Measurements from ENCODE around the gene NEU4.
"Not testable (repeated sequence)": the region's sequence is repeated elsewhere in the genome, so short reads cannot be mapped to it uniquely, and the experiment has no call there.

NEU4 gene

GRCh38 chr2:241822264-241822623 lies 13.3 kb downstream of the NEU4 start:
- Histone ChIP-seq H3K4me1 (ENCODE audit: control insufficient read depth, insufficient read depth, low read length) (no peaks in the 10 kb centered on the region), H3K9me3 (ENCODE audit: control insufficient read depth, low read length) (no peaks in the 10 kb centered on the region), H3K4me3 (ENCODE audit: low read length) (no peak overlapping the region), H3K27me3 (ENCODE audit: control insufficient read depth, insufficient read depth, low read length) (peaks cover 9% of the 10 kb centered on the region), H3K36me3 (ENCODE audit: control insufficient read depth, insufficient read depth, low read length) (no peaks in the 10 kb centered on the region), H3K9ac (ENCODE audit: low read length) (no peak overlapping the region)

- H3K9ac ChIP-seq (ENCODE audit: low read length); H3K4me1 ChIP-seq (ENCODE audit: control insufficient read depth, insufficient read depth, low read length); H3K36me3 ChIP-seq (ENCODE audit: control insufficient read depth, insufficient read depth, low read length); H3K27me3 ChIP-seq (ENCODE audit: control insufficient read depth, insufficient read depth, low read length); H3K4me3 ChIP-seq (ENCODE audit: low read length); H3K9me3 ChIP-seq (ENCODE audit: control insufficient read depth, low read length): not testable (repeated sequence)
Measured at GRCh38 chr2:241823531-241824437, 14.8 kb downstream of the NEU4 start.

GRCh38 chr2:241827394-241827793 lies 18.4 kb downstream of the NEU4 start:
- Histone ChIP-seq H3K27me3 (ENCODE audit: control insufficient read depth, insufficient read depth, low read length) (no peaks in the 10 kb centered on the region), H3K36me3 (ENCODE audit: control insufficient read depth, insufficient read depth, low read length) (no peaks in the 10 kb centered on the region), H3K4me1 (ENCODE audit: control insufficient read depth, insufficient read depth, low read length) (no peaks in the 10 kb centered on the region), H3K9me3 (ENCODE audit: control insufficient read depth, low read length) (no peaks in the 10 kb centered on the region), H3K4me3 (ENCODE audit: low read length) (no peak overlapping the region), H3K9ac (ENCODE audit: low read length) (no peak overlapping the region)

- no peaks in the 10 kb centered on the region for H3K36me3 ChIP-seq (ENCODE audit: control insufficient read depth, insufficient read depth, low read length)
- H3K9ac ChIP-seq (ENCODE audit: low read length): no peak overlapping the region
- H3K9me3 ChIP-seq (ENCODE audit: control insufficient read depth, low read length): no peaks in the 10 kb centered on the region
- H3K4me1 ChIP-seq (ENCODE audit: control insufficient read depth, insufficient read depth, low read length): no peaks in the 10 kb centered on the region
- H3K4me3 ChIP-seq (ENCODE audit: low read length): no peak overlapping the region
- peaks cover 5% of the 10 kb centered on the region for H3K27me3 ChIP-seq (ENCODE audit: control insufficient read depth, insufficient read depth, low read length)
Measured at GRCh38 chr2:241833101-241833663, 24.2 kb downstream of the NEU4 start.

GRCh38 chr2:241833756-241834526 lies 24.9 kb downstream of the NEU4 start:
- not testable (repeated sequence) for H3K4me3 ChIP-seq (ENCODE audit: low read length); H3K36me3 ChIP-seq (ENCODE audit: control insufficient read depth, insufficient read depth, low read length); H3K4me1 ChIP-seq (ENCODE audit: control insufficient read depth, insufficient read depth, low read length); H3K27me3 ChIP-seq (ENCODE audit: control insufficient read depth, insufficient read depth, low read length); H3K9ac ChIP-seq (ENCODE audit: low read length); H3K9me3 ChIP-seq (ENCODE audit: control insufficient read depth, low read length)

GRCh38 chr2:241834527-241835210 lies 25.7 kb downstream of the NEU4 start:
- Histone ChIP-seq H3K36me3 (ENCODE audit: control insufficient read depth, insufficient read depth, low read length) (no peaks in the 10 kb centered on the region), H3K27me3 (ENCODE audit: control insufficient read depth, insufficient read depth, low read length) (peaks cover 5% of the 10 kb centered on the region), H3K4me1 (ENCODE audit: control insufficient read depth, insufficient read depth, low read length) (no peaks in the 10 kb centered on the region), H3K9ac (ENCODE audit: low read length) (no peak overlapping the region), H3K9me3 (ENCODE audit: control insufficient read depth, low read length) (no peaks in the 10 kb centered on the region), H3K4me3 (ENCODE audit: low read length) (no peak overlapping the region)

- Histone ChIP-seq H3K27me3 (ENCODE audit: control insufficient read depth, insufficient read depth, low read length) (peaks cover 5% of the 10 kb centered on the region), H3K4me3 (ENCODE audit: low read length) (no peak overlapping the region), H3K36me3 (ENCODE audit: control insufficient read depth, insufficient read depth, low read length) (no peaks in the 10 kb centered on the region), H3K4me1 (ENCODE audit: control insufficient read depth, insufficient read depth, low read length) (no peaks in the 10 kb centered on the region), H3K9ac (ENCODE audit: low read length) (no peak overlapping the region), H3K9me3 (ENCODE audit: control insufficient read depth, low read length) (no peaks in the 10 kb centered on the region)
Measured at GRCh38 chr2:241835611-241836010, 26.6 kb downstream of the NEU4 start.

GRCh38 chr2:241836292-241836691 lies 27.3 kb downstream of the NEU4 start:
- Histone ChIP-seq H3K9me3 (ENCODE audit: control insufficient read depth, low read length) (no peaks in the 10 kb centered on the region), H3K36me3 (ENCODE audit: control insufficient read depth, insufficient read depth, low read length) (no peaks in the 10 kb centered on the region), H3K9ac (ENCODE audit: low read length) (no peak overlapping the region), H3K27me3 (ENCODE audit: control insufficient read depth, insufficient read depth, low read length) (peaks cover 5% of the 10 kb centered on the region), H3K4me1 (ENCODE audit: control insufficient read depth, insufficient read depth, low read length) (no peaks in the 10 kb centered on the region), H3K4me3 (ENCODE audit: low read length) (no peak overlapping the region)

- Histone ChIP-seq H3K4me1 (ENCODE audit: control insufficient read depth, insufficient read depth, low read length) (no peaks in the 10 kb centered on the region), H3K9ac (ENCODE audit: low read length) (no peak overlapping the region), H3K9me3 (ENCODE audit: control insufficient read depth, low read length) (no peaks in the 10 kb centered on the region), H3K4me3 (ENCODE audit: low read length) (no peak overlapping the region), H3K27me3 (ENCODE audit: control insufficient read depth, insufficient read depth, low read length) (peaks cover 5% of the 10 kb centered on the region), H3K36me3 (ENCODE audit: control insufficient read depth, insufficient read depth, low read length) (no peaks in the 10 kb centered on the region)
Measured at GRCh38 chr2:241837197-241837965, 28.4 kb downstream of the NEU4 start.

GRCh38 chr2:241841181-241842066 lies 32.4 kb downstream of the NEU4 start:
- no peaks in the 10 kb centered on the region for H3K9me3 ChIP-seq (ENCODE audit: control insufficient read depth, low read length)
- H3K36me3 ChIP-seq (ENCODE audit: control insufficient read depth, insufficient read depth, low read length): no peaks in the 10 kb centered on the region
- no peak overlapping the region for H3K4me3 ChIP-seq (ENCODE audit: low read length)

GRCh38 chr2:241842067-241842415 lies 33.0 kb downstream of the NEU4 start:
- no peaks in the 10 kb centered on the region for H3K4me1 ChIP-seq (ENCODE audit: control insufficient read depth, insufficient read depth, low read length)

More at GRCh38 chr2:241841181-241842066, 32.4 kb downstream of the NEU4 start:
- Histone ChIP-seq H3K4me1 (ENCODE audit: control insufficient read depth, insufficient read depth, low read length) (no peaks in the 10 kb centered on the region), H3K27me3 (ENCODE audit: control insufficient read depth, insufficient read depth, low read length) (peaks cover 11% of the 10 kb centered on the region), H3K9ac (ENCODE audit: low read length) (no peak overlapping the region)

More at GRCh38 chr2:241842067-241842415, 33.0 kb downstream of the NEU4 start:
- no peak overlapping the region for H3K4me3 ChIP-seq (ENCODE audit: low read length)
- no peaks in the 10 kb centered on the region for H3K36me3 ChIP-seq (ENCODE audit: control insufficient read depth, insufficient read depth, low read length)
- no peaks in the 10 kb centered on the region for H3K9me3 ChIP-seq (ENCODE audit: control insufficient read depth, low read length)
- no peak overlapping the region for H3K9ac ChIP-seq (ENCODE audit: low read length)
- peaks cover 11% of the 10 kb centered on the region for H3K27me3 ChIP-seq (ENCODE audit: control insufficient read depth, insufficient read depth, low read length)
